Measurements from ENCODE around the gene RAD51B.

GRCh38 chr14:68676511-68676943 is 856.9 kb downstream of the RAD51B start:
- TF ChIP-seq CTCF (IDR thresholded peaks at IDR 0.05; ENCODE audit: insufficient read depth, low read length) (no peak), POLR2AphosphoS5 (IDR thresholded peaks at IDR 0.05; ENCODE audit: low read depth) (no peak), REST (IDR thresholded peaks at IDR 0.05; ENCODE audit: insufficient replicate concordance, low read depth) (no peak), SPI1 (IDR thresholded peaks at IDR 0.05; ENCODE audit: borderline replicate concordance, low read depth) (no peak), GABPA (IDR thresholded peaks at IDR 0.05; ENCODE audit: low read depth) (no peak)

Data from HL-60 (cell line).